ENCODE data around the gene DMGDH.

DNA sequence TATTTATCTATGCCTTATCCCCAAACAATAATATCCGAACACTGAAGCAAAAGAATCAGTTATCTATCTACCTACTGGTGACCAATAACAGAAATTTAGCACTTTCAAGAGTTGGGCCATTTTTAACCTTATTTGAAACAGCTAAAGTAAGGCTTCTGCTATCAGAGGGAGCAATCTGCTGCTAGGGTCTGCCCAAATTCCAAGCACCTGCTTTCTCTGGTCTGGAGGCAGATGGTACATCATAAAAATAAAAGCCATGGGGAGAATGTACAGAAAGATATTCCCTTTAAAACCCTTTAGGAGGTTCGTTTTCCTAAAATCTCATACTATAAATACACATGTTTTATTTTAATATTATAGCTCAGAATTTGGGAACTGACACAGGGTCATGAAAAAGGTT, 46.7 kb downstream of the DMGDH start:
- TF ChIP-seq CEBPB (IDR thresholded peaks at IDR 0.05; ENCODE audit: low read depth, low read length) (no peak), POLR2A (IDR thresholded peaks at IDR 0.05; ENCODE audit: low read depth, low read length) (no peak), MAZ (IDR thresholded peaks at IDR 0.05; ENCODE audit: borderline replicate concordance, low read depth, low read length) (no peak)
- TF ChIP-seq, protein P1, sequence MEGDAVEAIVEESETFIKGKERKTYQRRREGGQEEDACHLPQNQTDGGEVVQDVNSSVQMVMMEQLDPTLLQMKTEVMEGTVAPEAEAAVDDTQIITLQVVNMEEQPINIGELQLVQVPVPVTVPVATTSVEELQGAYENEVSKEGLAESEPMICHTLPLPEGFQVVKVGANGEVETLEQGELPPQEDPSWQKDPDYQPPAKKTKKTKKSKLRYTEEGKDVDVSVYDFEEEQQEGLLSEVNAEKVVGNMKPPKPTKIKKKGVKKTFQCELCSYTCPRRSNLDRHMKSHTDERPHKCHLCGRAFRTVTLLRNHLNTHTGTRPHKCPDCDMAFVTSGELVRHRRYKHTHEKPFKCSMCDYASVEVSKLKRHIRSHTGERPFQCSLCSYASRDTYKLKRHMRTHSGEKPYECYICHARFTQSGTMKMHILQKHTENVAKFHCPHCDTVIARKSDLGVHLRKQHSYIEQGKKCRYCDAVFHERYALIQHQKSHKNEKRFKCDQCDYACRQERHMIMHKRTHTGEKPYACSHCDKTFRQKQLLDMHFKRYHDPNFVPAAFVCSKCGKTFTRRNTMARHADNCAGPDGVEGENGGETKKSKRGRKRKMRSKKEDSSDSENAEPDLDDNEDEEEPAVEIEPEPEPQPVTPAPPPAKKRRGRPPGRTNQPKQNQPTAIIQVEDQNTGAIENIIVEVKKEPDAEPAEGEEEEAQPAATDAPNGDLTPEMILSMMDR (conservative IDR thresholded peaks at IDR 0.05; ENCODE audit: low read depth, low read length) = no peak
